GM12801 (cell line): Measurements from ENCODE around the gene CECR2.

ENCODE experiments used
- CTCF ChIP-seq: IDR thresholded peaks from one replicate; pipeline ENCODE4 v1.5.1; 2011; ENCODE audit warnings: control low read depth; ENCODE audit not compliant: insufficient read length; ENCODE audit errors: extremely low read depth

The CECR2 gene

GRCh38 chr22:17470880-17471500 lies 101.7 kb downstream of the CECR2 start:
- no peak for TF ChIP-seq CTCF

- TF ChIP-seq CTCF: no peak
Observed at GRCh38 chr22:17471886-17472535, 102.8 kb downstream of the CECR2 start.

GRCh38 chr22:17472932-17473331 lies 103.7 kb downstream of the CECR2 start:
- TF ChIP-seq CTCF: no peak

GRCh38 chr22:17475318-17476230 lies 106.3 kb downstream of the CECR2 start:
- no peak for TF ChIP-seq CTCF

GRCh38 chr22:17476838-17477237 lies 107.6 kb downstream of the CECR2 start:
- TF ChIP-seq CTCF: no peak

- TF ChIP-seq CTCF: no peak
Observed at GRCh38 chr22:17477391-17477833, 108.2 kb downstream of the CECR2 start.

GRCh38 chr22:17479135-17479534 lies 109.9 kb downstream of the CECR2 start:
- no peak for TF ChIP-seq CTCF
